ENCODE measurements around the gene ZNFX1. TPM values are rescaled to one million over a fixed set of nuclear protein-coding genes. Genes with fewer than 3 reads are reported as not detected.

ZNFX1 gene
- total and polyA plus RNA-seq, 9 of the 15 experiments (the other 6 are each of a cell fraction or from before 2014, with no cell fraction given): 3.8 to 13.8 (median 10.3) TPM

- TF ChIP-seq ZBED1 (IDR thresholded peaks at IDR 0.05): peak; percentile 32; the same call in 1 of the 2 replicates
- no peak for TF ChIP-seq SP1 (CRISPR knock-in tag; IDR thresholded peaks at IDR 0.05)
- 0 out of 2 replicates have a peak, but pooled peaks have one; percentile 14 for TF ChIP-seq ETV1 (tag; conservative IDR thresholded peaks at IDR 0.05; ENCODE audit: low read depth)
- TF ChIP-seq POLR2AphosphoS5 (IDR thresholded peaks at IDR 0.05; ENCODE audit: control insufficient read depth, insufficient read depth, low read depth, low read length): peak; percentile 52; the same call in 1 of the 2 replicates
- TF ChIP-seq SPI1 (IDR thresholded peaks at IDR 0.05; ENCODE audit: borderline replicate concordance, low read depth, low read length): 0 out of 2 replicates have a peak, but pooled peaks have one; percentile 14
- no peak for TF ChIP-seq ZFP30 (CRISPR knock-in tag; IDR thresholded peaks at IDR 0.05; ENCODE audit: borderline replicate concordance)
- no peak for TF ChIP-seq FOXK1 (CRISPR knock-in tag; IDR thresholded peaks at IDR 0.05; ENCODE audit: borderline replicate concordance)
- 0 out of 2 replicates have a peak, but pooled peaks have one; percentile 7 for TF ChIP-seq ZNF121 (CRISPR knock-in tag; conservative IDR thresholded peaks at IDR 0.05)
- TF ChIP-seq, protein P1, sequence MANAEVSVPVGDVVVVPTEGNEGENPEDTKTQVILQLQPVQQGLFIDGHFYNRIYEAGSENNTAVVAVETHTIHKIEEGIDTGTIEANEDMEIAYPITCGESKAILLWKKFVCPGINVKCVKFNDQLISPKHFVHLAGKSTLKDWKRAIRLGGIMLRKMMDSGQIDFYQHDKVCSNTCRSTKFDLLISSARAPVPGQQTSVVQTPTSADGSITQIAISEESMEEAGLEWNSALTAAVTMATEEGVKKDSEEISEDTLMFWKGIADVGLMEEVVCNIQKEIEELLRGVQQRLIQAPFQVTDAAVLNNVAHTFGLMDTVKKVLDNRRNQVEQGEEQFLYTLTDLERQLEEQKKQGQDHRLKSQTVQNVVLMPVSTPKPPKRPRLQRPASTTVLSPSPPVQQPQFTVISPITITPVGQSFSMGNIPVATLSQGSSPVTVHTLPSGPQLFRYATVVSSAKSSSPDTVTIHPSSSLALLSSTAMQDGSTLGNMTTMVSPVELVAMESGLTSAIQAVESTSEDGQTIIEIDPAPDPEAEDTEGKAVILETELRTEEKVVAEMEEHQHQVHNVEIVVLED (CRISPR knock-in tag; IDR thresholded peaks at IDR 0.05): no peak
- TF ChIP-seq MNT (conservative IDR thresholded peaks at IDR 0.05): no peak
- TF ChIP-seq, protein P2, sequence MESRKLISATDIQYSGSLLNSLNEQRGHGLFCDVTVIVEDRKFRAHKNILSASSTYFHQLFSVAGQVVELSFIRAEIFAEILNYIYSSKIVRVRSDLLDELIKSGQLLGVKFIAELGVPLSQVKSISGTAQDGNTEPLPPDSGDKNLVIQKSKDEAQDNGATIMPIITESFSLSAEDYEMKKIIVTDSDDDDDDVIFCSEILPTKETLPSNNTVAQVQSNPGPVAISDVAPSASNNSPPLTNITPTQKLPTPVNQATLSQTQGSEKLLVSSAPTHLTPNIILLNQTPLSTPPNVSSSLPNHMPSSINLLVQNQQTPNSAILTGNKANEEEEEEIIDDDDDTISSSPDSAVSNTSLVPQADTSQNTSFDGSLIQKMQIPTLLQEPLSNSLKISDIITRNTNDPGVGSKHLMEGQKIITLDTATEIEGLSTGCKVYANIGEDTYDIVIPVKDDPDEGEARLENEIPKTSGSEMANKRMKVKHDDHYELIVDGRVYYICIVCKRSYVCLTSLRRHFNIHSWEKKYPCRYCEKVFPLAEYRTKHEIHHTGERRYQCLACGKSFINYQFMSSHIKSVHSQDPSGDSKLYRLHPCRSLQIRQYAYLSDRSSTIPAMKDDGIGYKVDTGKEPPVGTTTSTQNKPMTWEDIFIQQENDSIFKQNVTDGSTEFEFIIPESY (CRISPR knock-in tag; IDR thresholded peaks at IDR 0.05): 0 out of 2 replicates have a peak, but pooled peaks have one; percentile 21
- no peak for TF ChIP-seq KLF16 (IDR thresholded peaks at IDR 0.05)
- TF ChIP-seq, protein P3, sequence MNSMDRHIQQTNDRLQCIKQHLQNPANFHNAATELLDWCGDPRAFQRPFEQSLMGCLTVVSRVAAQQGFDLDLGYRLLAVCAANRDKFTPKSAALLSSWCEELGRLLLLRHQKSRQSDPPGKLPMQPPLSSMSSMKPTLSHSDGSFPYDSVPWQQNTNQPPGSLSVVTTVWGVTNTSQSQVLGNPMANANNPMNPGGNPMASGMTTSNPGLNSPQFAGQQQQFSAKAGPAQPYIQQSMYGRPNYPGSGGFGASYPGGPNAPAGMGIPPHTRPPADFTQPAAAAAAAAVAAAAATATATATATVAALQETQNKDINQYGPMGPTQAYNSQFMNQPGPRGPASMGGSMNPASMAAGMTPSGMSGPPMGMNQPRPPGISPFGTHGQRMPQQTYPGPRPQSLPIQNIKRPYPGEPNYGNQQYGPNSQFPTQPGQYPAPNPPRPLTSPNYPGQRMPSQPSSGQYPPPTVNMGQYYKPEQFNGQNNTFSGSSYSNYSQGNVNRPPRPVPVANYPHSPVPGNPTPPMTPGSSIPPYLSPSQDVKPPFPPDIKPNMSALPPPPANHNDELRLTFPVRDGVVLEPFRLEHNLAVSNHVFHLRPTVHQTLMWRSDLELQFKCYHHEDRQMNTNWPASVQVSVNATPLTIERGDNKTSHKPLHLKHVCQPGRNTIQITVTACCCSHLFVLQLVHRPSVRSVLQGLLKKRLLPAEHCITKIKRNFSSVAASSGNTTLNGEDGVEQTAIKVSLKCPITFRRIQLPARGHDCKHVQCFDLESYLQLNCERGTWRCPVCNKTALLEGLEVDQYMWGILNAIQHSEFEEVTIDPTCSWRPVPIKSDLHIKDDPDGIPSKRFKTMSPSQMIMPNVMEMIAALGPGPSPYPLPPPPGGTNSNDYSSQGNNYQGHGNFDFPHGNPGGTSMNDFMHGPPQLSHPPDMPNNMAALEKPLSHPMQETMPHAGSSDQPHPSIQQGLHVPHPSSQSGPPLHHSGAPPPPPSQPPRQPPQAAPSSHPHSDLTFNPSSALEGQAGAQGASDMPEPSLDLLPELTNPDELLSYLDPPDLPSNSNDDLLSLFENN (IDR thresholded peaks at IDR 0.05; ENCODE audit: low read depth in 2 of 2, low read length in 2 of 2): no peak
- no peak for TF ChIP-seq MCM2 (IDR thresholded peaks at IDR 0.05; ENCODE audit: low read depth)
- TF ChIP-seq THRB (CRISPR knock-in tag; conservative IDR thresholded peaks at IDR 0.05): peak; percentile 90
- no peak for TF ChIP-seq ZNF347 (CRISPR knock-in tag; IDR thresholded peaks at IDR 0.05; ENCODE audit: low read depth)
- TF ChIP-seq POLR2G (IDR thresholded peaks at IDR 0.05; ENCODE audit: low read depth, low read length): 0 out of 2 replicates have a peak, but pooled peaks have one; percentile 21
Measured at GRCh38 chr20:49283176-49283702, 5.4 kb upstream of the ZNFX1 start (continued).
